Fibroblast of villous mesenchyme (primary cell): ENCODE results near the gene NEIL3. TPM values are rescaled to one million over a fixed set of nuclear protein-coding genes. Genes with fewer than 3 reads are reported as not detected.
A peak's percentile ranks its signal among the peaks of the same experiment; 100 is the strongest.

Source experiments
- DNase-seq: peaks from one replicate; pipeline ENCODE4 v3.0.0-alpha.2; 2010; ENCODE audit warnings: low read depth
- H3K4me3 ChIP-seq: 2 replicates; pipeline ENCODE4 v1.5.1; 2011; ENCODE audit warnings: low read depth, mild to moderate bottlenecking, low read length
- CTCF ChIP-seq: IDR thresholded peaks from 2 replicates; pipeline ENCODE4 v1.5.1; 2012; ENCODE audit warnings: low read depth, mild to moderate bottlenecking, low read length; ENCODE audit not compliant: insufficient read depth
- total RNA-seq: library from RNA; depleted of rRNA; stranded (reverse); fragments of >200 nt; gene quantifications from 2 replicates; pipeline ENCODE4 v1.2.3, GENCODE V29; 2012

The NEIL3 gene, protein sequence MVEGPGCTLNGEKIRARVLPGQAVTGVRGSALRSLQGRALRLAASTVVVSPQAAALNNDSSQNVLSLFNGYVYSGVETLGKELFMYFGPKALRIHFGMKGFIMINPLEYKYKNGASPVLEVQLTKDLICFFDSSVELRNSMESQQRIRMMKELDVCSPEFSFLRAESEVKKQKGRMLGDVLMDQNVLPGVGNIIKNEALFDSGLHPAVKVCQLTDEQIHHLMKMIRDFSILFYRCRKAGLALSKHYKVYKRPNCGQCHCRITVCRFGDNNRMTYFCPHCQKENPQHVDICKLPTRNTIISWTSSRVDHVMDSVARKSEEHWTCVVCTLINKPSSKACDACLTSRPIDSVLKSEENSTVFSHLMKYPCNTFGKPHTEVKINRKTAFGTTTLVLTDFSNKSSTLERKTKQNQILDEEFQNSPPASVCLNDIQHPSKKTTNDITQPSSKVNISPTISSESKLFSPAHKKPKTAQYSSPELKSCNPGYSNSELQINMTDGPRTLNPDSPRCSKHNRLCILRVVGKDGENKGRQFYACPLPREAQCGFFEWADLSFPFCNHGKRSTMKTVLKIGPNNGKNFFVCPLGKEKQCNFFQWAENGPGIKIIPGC
- 8.1 and 28.1 TPM in 2 replicates for total RNA-seq

DNA sequence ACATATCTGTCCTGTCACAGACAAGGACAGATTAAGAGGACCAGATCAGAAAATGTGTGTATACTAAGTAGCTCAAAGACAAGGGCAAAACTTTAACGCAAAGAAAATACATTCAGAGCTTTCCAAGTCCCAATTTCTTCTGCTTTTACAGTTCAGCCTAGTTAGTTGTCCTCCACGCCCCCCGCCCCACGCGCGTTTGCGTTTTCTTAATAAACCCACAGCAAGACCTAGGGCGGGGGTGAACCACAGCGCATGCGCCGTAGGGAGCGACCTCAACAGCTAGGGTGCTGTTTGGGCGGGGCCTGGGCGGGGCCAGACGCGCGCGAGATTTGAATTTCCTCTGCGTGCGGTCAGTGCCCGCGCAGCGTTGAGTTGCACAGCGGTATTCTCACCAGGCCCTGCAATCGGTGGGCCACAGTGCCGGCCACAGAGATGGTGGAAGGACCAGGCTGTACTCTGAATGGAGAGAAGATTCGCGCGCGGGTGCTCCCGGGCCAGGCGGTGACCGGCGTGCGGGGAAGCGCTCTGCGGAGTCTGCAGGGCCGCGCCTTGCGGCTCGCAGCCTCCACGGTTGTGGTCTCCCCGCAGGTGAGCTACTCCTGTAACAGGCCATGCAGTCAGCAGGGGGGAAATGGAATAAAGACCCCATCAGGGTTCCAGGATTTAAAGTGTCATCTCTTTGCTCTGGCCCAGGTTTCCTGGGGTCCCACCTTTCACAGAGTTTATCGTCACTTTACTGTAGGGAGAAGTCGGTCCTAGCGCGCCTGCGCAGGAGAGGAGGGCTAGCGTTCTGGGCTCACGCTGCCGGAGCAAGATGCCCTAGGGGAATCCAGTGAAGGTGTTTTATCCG is at the start of gene NEIL3:
Gene NEIL3 (plus strand): TSS at position 353 of the 850 bp plus-strand sequence. CDS start 80 bp downstream, at position 433.
- TF ChIP-seq CTCF = no peak

GRCh38 chr4:177263818-177264217 is 45.9 kb upstream of the NEIL3 start:
- no peak for DNase-seq
- H3K4me3 ChIP-seq = no peak overlapping the region
- no peak for TF ChIP-seq CTCF

More for the DNA sequence above, at the start of gene NEIL3:
- DNase-seq = peak; percentile 89
- peak within 1 kb of the TSS; percentile 85 for H3K4me3 ChIP-seq

DNA sequence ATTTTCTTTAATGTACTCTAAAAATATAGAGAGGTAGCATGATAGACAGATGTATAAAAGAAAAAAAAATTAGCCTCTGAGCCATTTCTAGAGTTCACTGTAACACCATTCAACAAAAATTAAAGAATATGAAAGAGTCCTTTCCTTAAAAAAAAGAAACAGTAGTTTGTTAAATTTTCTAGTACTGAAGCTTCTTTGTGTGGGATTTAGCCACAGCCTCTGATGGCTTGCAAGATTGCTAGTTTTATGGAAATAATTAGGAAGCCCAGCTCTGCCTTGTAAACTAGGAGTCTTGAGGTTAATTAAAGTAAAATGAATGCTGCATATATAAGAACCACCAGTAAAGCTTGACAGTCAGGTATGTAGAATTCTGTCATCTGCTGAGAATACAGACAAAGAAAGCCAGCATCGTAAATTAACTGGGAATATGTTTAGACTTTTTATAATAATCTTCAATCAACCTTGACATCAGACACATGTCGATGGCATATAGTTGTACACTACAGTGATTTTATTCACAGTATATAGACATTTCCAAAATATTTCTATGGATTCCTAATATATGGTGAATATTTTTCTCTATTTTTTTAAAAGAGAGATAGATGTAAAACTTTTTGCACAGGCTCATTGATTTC is 44.8 kb upstream of the NEIL3 start:
- TF ChIP-seq CTCF = no peak
- H3K4me3 ChIP-seq = no peak overlapping the region
- no peak for DNase-seq

DNA sequence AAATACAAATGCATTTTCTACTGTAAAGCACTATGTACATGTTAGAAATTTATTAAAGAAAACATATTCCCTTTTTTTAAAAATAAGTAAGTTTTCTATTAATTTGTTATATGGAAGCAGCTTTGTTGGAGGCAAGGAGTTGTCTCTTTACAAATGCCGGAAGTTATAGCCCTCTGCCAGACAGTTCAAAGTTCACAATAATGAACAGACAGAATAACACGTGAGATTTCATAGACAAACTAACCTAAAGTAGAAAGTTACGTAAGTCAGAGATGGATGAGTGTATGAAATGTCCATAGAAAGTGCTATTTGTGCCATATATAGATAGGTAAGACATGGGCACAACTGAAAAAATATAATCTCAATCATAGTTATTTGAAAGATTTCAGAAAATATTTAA is 43.9 kb upstream of the NEIL3 start:
- no peak for DNase-seq
- TF ChIP-seq CTCF = no peak
- H3K4me3 ChIP-seq = no peak overlapping the region

DNA sequence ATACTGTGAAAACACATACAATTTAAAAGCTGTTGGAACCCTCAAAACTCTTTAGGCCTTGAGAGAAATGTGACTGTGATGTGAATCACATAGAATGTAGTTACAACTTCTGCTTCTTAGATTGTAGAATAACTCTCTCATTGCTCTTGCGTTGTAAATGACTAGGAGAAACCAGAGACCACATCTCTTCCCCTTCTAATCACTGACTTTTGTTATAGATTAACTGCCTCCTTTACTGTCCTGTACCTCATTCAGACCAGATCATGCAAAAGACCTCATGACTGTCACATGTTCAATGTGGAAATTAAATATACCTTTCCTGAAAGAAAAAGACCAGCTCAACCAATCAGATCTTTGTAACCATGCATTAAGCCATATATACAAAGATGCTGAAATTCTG is 43.2 kb upstream of the NEIL3 start:
- TF ChIP-seq CTCF = no peak
- DNase-seq = no peak
- no peak overlapping the region for H3K4me3 ChIP-seq

GRCh38 chr4:177267911-177268310 is 41.8 kb upstream of the NEIL3 start:
- TF ChIP-seq CTCF = no peak
- no peak for DNase-seq

More at GRCh38 chr4:177267911-177268310, 41.8 kb upstream of the NEIL3 start:
- H3K4me3 ChIP-seq = no peak overlapping the region
